HEK293T (cell line): ENCODE measurements around the gene TAF15.

Experiments used
- CTCF ChIA-PET: fragments of 350-600 bp; formaldehyde crosslinking; extraction: SDS; loops from one replicate; lab custom pipeline; 2021; ENCODE audit warnings: antibody characterized with exemption, inconsistent platforms; lab: Yijun Ruan, JAX
- POLR2A ChIA-PET: fragments of 350-600 bp; formaldehyde crosslinking; extraction: SDS; loops from one replicate; lab custom pipeline; 2020; ENCODE audit warnings: antibody characterized with exemption, inconsistent platforms; lab: Yijun Ruan, JAX
- DNase-seq: peaks from one replicate; pipeline ENCODE4 v3.0.0; 2012; ENCODE audit warnings: mixed read lengths; ENCODE audit errors: extremely low spot score
- ARNT ChIP-seq: fragments of 450-650 bp; IDR thresholded peaks from 2 replicates; pipeline ENCODE4 v1.6.1; 2017; ENCODE audit warnings: mild to moderate bottlenecking
- BHLHE40 ChIP-seq: fragments of 450-650 bp; IDR thresholded peaks from 2 replicates; pipeline ENCODE4 v1.6.1; 2016; ENCODE audit warnings: mild to moderate bottlenecking, moderate library complexity, borderline replicate concordance
- CTBP1 ChIP-seq: fragments of 450-650 bp; IDR thresholded peaks from 2 replicates; pipeline ENCODE4 v1.6.1; 2016; ENCODE audit warnings: borderline replicate concordance
- ELF4 ChIP-seq: fragments of 450-650 bp; IDR thresholded peaks from 2 replicates; pipeline ENCODE4 v1.6.1; 2017; ENCODE audit warnings: antibody characterized with exemption
- FOXA1 ChIP-seq: fragments of 450-650 bp; IDR thresholded peaks from 2 replicates; pipeline ENCODE4 v1.6.1; 2016; ENCODE audit warnings: mild to moderate bottlenecking
- FOXK2 ChIP-seq: fragments of 450-650 bp; IDR thresholded peaks from 2 replicates; pipeline ENCODE4 v1.6.1; 2016; ENCODE audit warnings: mild to moderate bottlenecking
- FOXM1 ChIP-seq: fragments of 450-650 bp; IDR thresholded peaks from 2 replicates; pipeline ENCODE4 v1.6.1; 2017; ENCODE audit warnings: mild to moderate bottlenecking, borderline replicate concordance
- HDGF ChIP-seq: fragments of 450-650 bp; IDR thresholded peaks from 2 replicates; pipeline ENCODE4 v1.6.1; 2017; ENCODE audit warnings: antibody characterized with exemption, borderline replicate concordance
- L3MBTL2 ChIP-seq: fragments of 450-650 bp; conservative IDR thresholded peaks from 2 replicates; pipeline ENCODE4 v1.6.1; 2016; ENCODE audit warnings: mild to moderate bottlenecking
- LEF1 ChIP-seq: fragments of 450-650 bp; IDR thresholded peaks from 2 replicates; pipeline ENCODE4 v1.6.1; 2017; ENCODE audit warnings: mild to moderate bottlenecking, borderline replicate concordance
- NFRKB ChIP-seq: fragments of 450-650 bp; IDR thresholded peaks from 2 replicates; pipeline ENCODE4 v1.6.1; 2016; ENCODE audit warnings: mild to moderate bottlenecking, moderate library complexity
- SP1 ChIP-seq: fragments of 450-650 bp; IDR thresholded peaks from 2 replicates; pipeline ENCODE4 v1.6.1; 2017
- SUZ12 ChIP-seq: fragments of 450-650 bp; IDR thresholded peaks from 2 replicates; pipeline ENCODE4 v1.6.1; 2016; ENCODE audit warnings: mild to moderate bottlenecking
- TARDBP ChIP-seq: fragments of 450-650 bp; IDR thresholded peaks from 2 replicates; pipeline ENCODE4 v1.6.1; 2016
- ZNF384 ChIP-seq: fragments of 450-650 bp; IDR thresholded peaks from 2 replicates; pipeline ENCODE4 v1.6.1; 2016
- TF ChIP-seq, protein P1 (sequence below): fragments of 450-650 bp; IDR thresholded peaks from 2 replicates; pipeline ENCODE4 v1.6.1; 2016

TAF15 gene

DNA sequence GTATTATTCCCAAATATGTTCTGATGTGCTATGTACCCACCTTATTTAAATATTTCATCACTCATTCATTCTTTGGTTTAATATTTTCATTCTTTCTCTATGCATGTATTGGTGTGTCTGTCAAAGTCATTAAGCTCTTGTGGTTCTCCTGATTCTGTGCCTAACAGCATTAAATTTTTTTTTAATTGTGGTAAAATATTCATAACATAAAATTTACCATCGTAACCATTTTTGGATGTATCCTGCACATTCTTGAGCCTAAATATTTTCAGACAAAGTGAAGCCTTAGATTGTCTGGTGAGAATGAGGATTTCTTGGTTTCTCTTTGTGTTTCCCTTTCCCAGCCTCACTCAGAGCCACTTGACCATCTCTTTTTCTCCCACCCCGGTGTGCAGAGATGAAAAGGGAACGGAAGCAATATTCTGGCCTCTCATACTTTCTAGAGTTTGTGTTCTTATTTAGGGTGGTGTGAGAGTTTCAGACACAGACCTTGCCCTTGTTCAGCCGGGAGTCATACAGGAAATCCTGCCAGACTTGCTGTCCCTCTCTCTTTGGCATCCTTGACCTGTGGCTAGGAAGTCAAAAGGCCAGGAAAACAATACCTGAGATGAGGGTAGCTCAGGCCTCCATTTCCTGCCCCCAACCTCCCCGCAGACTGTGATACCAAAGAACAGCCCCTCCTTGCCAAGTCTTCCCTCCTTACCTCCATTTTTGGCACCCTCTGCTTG is 66.0 kb downstream of the TAF15 start:
- ChIA-PET CTCF (no interaction called here), POLR2A (no interaction called here)
- DNase-seq: no peak
- TF ChIP-seq TARDBP (no peak), ZNF384 (no peak), FOXK2 (no peak)

DNA sequence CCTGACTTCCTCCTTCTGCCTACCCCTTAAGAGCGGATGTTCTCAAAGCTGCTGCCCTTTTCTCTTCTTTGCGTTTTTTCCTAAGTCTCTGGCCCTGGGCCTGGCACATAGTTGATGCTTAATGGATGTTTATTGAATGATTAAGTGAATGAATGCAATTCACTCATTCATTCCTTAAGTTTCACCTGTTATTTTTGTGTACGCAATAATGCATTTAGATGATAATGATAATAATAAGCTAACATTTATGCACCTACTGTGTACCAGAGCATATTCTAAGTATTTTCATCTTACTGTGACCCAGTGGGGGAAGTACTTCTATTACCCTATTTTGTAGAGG is 66.5 kb downstream of the TAF15 start:
- DNase-seq: no peak
- TF ChIP-seq ELF4 (no peak), FOXK2 (no peak), FOXA1 (no peak), NFRKB (no peak), ZNF384 (no peak), ARNT (no peak)
- CTCF ChIA-PET: interaction anchor here (0.9 kb wide), 1 partner anchor 32 kb away, joined by 3 read pairs; no protein-coding TSS in a partner anchor
- POLR2A ChIA-PET: interaction anchor here (1.0 kb wide), 1 partner anchor 67 kb away, joined by 3 read pairs; the partner anchor contains the start of gene TAF15

DNA sequence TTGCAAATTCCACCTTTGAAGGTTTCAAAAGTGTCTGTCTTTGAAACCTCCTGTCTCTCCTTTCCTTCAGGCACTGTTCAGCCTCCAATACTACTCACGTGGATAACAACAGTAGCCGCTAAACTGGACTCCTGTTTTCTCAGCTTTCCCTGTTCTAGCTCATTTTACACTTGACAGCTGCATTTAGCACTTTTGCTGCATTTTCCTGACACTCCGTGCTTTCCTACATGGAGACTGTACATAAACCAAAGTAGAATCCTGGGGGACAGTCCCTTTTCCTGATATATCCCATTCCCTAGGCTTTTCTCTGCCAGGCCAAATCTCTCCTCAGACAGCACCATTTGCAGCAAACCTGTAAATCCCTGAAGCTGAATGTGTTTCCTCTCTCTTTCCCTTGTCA is 67.2 kb downstream of the TAF15 start:
- DNase-seq: no peak
- POLR2A ChIA-PET: interaction anchor here (1.0 kb wide), 1 partner anchor 67 kb away, joined by 3 read pairs; the partner anchor contains the start of gene TAF15
- CTCF ChIA-PET: interaction anchor here (0.9 kb wide), 1 partner anchor 31 kb away, joined by 3 read pairs; no protein-coding TSS in a partner anchor
- no peak for TF ChIP-seq HDGF
- no peak for TF ChIP-seq FOXK2
- no peak for TF ChIP-seq CTBP1
- TF ChIP-seq, protein P1, sequence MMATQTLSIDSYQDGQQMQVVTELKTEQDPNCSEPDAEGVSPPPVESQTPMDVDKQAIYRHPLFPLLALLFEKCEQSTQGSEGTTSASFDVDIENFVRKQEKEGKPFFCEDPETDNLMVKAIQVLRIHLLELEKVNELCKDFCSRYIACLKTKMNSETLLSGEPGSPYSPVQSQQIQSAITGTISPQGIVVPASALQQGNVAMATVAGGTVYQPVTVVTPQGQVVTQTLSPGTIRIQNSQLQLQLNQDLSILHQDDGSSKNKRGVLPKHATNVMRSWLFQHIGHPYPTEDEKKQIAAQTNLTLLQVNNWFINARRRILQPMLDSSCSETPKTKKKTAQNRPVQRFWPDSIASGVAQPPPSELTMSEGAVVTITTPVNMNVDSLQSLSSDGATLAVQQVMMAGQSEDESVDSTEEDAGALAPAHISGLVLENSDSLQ: no peak
- TF ChIP-seq ARNT: no peak
- TF ChIP-seq L3MBTL2: no peak
- TF ChIP-seq LEF1: no peak
- TF ChIP-seq BHLHE40: no peak
- TF ChIP-seq ZNF384: no peak
- no peak for TF ChIP-seq FOXM1

DNA sequence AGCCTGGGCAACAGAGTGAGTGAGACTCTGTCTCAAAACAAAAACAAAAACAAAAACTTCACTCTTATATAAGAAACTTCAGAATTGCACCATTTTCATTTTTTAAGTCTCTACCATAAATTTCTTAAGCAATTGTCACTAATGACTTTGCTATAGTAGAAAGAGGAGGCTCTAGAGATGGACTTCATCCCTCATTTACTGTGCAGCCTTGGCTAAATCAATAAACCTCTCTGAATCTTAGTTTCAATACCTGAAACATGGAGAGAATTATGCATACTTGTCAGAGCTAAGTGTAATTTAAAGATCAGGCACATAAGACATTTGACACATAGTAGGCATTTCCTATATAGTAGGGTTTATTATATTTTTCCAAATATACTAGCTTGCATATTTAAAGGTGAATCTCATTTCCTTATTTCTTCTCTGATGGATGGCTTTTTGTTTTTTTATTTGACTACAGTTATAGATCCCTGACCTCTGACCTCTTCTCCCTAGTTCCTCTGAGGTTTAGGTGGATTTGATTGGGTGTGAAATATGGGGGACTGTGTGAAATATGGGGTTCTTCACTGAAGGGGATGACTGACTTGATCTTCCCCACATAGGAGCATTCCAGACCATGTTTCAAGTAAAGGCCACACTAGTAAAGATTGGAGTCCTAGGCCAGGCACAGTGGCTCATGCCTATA is 68.2 kb downstream of the TAF15 start:
- ChIA-PET POLR2A (interaction anchor here (1.5 kb wide), 1 partner anchor 68 kb away, joined by 3 read pairs; the partner anchor contains the start of gene TAF15), CTCF (no interaction called here)
- DNase-seq: no peak
- TF ChIP-seq ELF4 (no peak), CTBP1 (no peak), ARNT (no peak), HDGF (no peak), SP1 (no peak), LEF1 (no peak), SUZ12 (no peak), FOXK2 (no peak), L3MBTL2 (no peak), ZNF384 (no peak), FOXA1 (no peak), FOXM1 (no peak), TARDBP (no peak), NFRKB (no peak)
- TF ChIP-seq, protein P1: no peak

DNA sequence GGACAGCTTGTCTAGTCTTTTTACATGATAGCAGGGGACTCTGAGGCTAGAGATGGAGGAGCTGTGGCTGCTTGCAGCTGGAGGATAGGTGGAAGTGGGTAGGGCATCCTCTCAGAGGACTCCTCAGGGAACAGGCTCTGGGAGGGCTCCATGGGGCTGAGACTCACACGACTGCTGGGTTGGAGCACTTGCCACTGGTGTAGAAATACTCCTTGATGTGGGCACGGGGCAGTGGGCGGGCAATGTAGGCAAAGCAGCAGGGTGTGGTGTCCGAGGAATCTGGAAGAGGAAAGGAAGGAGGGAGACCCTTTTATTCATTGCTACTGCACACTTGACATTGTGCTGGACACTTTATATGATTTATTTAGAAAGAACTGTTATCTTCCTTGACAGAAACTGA is 69.1 kb downstream of the TAF15 start:
- CTCF ChIA-PET: no interaction called here
- TF ChIP-seq TARDBP: no peak
- no peak for TF ChIP-seq LEF1
- TF ChIP-seq FOXM1: no peak
- no peak for TF ChIP-seq ARNT
- TF ChIP-seq L3MBTL2: no peak
- TF ChIP-seq BHLHE40: no peak
- no peak for TF ChIP-seq NFRKB
- TF ChIP-seq FOXK2: no peak
- no peak for TF ChIP-seq ZNF384
- no peak for TF ChIP-seq FOXA1
- POLR2A ChIA-PET: interaction anchor here (1.5 kb wide), 1 partner anchor 69 kb away, joined by 3 read pairs; the partner anchor contains the start of gene TAF15
- no peak for DNase-seq

DNA sequence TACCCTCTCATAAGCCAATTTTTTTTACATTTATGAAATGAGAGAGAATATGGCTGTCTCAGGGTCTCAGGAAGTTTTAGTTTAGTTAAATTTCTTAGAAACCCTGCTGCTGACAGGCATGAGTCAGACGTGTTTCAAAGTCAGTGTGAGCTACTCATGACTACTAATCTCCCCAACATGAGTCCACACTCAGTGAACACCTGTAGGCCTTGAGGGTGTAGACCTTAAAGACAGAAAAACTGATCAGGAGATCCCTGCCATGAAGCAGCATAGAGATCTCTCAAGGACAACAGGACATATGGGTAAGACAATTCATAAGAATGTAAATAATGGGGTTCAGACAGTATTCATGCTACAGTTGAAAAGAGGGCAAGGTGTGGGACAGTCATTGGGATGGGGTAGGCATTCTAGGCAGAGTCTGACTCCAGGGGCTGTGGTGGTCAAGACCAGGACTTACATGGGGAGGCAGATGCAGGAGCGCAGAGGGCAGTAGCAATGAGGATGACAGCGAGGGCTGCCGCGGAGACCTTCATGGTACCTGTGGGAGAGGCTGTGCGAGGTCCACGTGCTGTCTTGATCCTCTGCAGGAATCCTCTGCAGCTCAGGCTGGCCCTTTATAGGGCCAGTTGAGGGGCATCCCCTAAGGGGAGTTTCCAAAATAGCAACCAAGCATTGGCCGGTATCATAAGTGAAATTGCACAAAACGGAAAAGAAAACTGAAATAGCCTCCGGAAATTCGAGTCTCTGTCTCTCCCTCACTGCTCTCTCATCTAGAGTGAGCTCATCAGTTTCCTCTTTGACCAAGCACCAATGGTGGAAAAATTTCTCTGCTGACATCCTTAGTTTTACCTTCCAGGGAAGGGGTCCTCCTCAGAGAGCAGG is 70.7 kb downstream of the TAF15 start, which contains the start of gene CCL5:
TSS of gene CCL5 (minus strand) at position 588 of the 882 bp plus-strand sequence.
- TF ChIP-seq SP1: no peak
- TF ChIP-seq SUZ12: no peak
- TF ChIP-seq NFRKB: no peak
- TF ChIP-seq FOXM1: no peak
- no peak for TF ChIP-seq TARDBP
- TF ChIP-seq CTBP1: no peak
- TF ChIP-seq HDGF: no peak
- no peak for TF ChIP-seq ARNT
- TF ChIP-seq L3MBTL2: no peak
- TF ChIP-seq BHLHE40: no peak
- TF ChIP-seq ELF4: no peak
- TF ChIP-seq, protein P1: no peak
- no peak for TF ChIP-seq FOXA1
- TF ChIP-seq FOXK2: no peak
- TF ChIP-seq ZNF384: no peak
- TF ChIP-seq LEF1: no peak
- ChIA-PET POLR2A (interaction anchor here (0.8 kb wide), 1 partner anchor 10 kb away, joined by 3 read pairs; no protein-coding TSS in a partner anchor), CTCF (no interaction called here)
- no peak for DNase-seq
